ENCODE measurements around the gene KY. TPM values are rescaled to one million over a fixed set of nuclear protein-coding genes. Genes with fewer than 3 reads are reported as not detected.

The KY gene
- total RNA-seq, 1 donor from 2014 or later: 3.7 TPM

DNA sequence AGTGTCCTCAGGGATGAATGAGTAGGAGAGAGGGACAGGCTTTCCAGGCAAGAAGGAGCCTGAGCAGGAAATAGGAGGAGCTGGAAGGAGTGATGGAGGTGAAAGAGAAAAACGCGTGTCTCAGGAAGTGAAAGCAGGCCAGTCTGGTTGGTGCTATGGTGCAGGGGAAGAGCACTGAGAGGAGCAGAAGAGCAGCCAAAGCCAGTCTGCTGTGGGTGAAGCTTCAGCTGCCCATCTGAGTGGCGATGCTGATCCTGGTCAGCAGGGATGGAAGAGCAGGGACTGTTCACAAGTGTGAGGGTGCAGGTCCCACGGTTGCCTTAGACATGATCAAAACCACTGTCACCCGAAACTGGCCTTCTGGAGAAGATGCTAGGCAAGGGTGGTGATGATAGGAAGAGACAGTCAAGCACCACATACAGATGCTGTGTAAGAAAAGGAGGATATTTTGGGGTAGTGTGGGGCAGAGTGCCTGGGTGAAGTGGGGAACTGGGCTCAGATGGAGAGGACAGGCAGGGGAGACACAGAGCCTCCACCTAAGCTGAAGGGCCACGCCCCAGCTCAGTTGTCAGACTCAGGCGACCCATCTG, 5.5 kb upstream of the KY start:
- H3K4me3 ChIP-seq: no peak overlapping the region
- H3K27me3 ChIP-seq: no peaks in the 10 kb centered on the region
- DNase-seq (ENCODE audit: extremely low spot score in 2 of 2): peak; percentile 52 to 72
- no peak overlapping the region for H3K27ac ChIP-seq
- no peak for TF ChIP-seq POLR2A (IDR thresholded peaks at IDR 0.05)
- TF ChIP-seq POLR2AphosphoS5 (IDR thresholded peaks at IDR 0.05; ENCODE audit: insufficient read depth in 1 of 2, low read depth in 1 of 2): no peak
- TF ChIP-seq CTCF (IDR thresholded peaks at IDR 0.05): no peak
- peaks cover 11% of the 10 kb centered on the region for H3K4me1 ChIP-seq
- H3K36me3 ChIP-seq: no peaks in the 10 kb centered on the region
- intact Hi-C loops (cut with DNase I): no loop called here
- no peaks in the 10 kb centered on the region for H3K9me3 ChIP-seq

GRCh38 chr3:134655706-134656105, 4.9 kb upstream of the KY start:
- Histone ChIP-seq H3K9me3 (no peaks in the 10 kb centered on the region), H3K4me3 (no peak overlapping the region), H3K36me3 (no peaks in the 10 kb centered on the region), H3K27ac (no peak overlapping the region), H3K4me1 (peaks cover 16% of the 10 kb centered on the region), H3K27me3 (no peaks in the 10 kb centered on the region)
- no peak for TF ChIP-seq POLR2AphosphoS5 (IDR thresholded peaks at IDR 0.05; ENCODE audit: insufficient read depth in 1 of 2, low read depth in 1 of 2)
- intact Hi-C loops (cut with DNase I): no loop called here
- DNase-seq (ENCODE audit: extremely low spot score in 2 of 2): peak; percentile 72 to 87

- no peak for TF ChIP-seq POLR2AphosphoS5 (IDR thresholded peaks at IDR 0.05; ENCODE audit: insufficient read depth in 1 of 2, low read depth in 1 of 2)
- TF ChIP-seq CTCF (IDR thresholded peaks at IDR 0.05): no peak
- TF ChIP-seq POLR2A (IDR thresholded peaks at IDR 0.05): no peak
- H3K4me3 ChIP-seq: no peak overlapping the region
- no peaks in the 10 kb centered on the region for H3K9me3 ChIP-seq
- DNase-seq (ENCODE audit: extremely low spot score in 2 of 2): peak in 1 of 2 donors; percentile 58
- no peaks in the 10 kb centered on the region for H3K36me3 ChIP-seq
- intact Hi-C loops (cut with DNase I): no loop called here
- no peak overlapping the region for H3K27ac ChIP-seq
- H3K27me3 ChIP-seq: no peaks in the 10 kb centered on the region
- H3K4me1 ChIP-seq: peaks cover 19% of the 10 kb centered on the region
Observed at GRCh38 chr3:134654031-134654430, 3.2 kb upstream of the KY start.

- peak; percentile 28 to 82 for DNase-seq (ENCODE audit: extremely low spot score in 2 of 2)
- Histone ChIP-seq H3K4me1 (peaks cover 19% of the 10 kb centered on the region), H3K9me3 (no peaks in the 10 kb centered on the region), H3K4me3 (no peak overlapping the region), H3K36me3 (no peaks in the 10 kb centered on the region), H3K27me3 (no peaks in the 10 kb centered on the region), H3K27ac (no peak overlapping the region)
- TF ChIP-seq POLR2AphosphoS5 (IDR thresholded peaks at IDR 0.05; ENCODE audit: insufficient read depth in 1 of 2, low read depth in 1 of 2) (no peak), POLR2A (IDR thresholded peaks at IDR 0.05) (no peak), CTCF (IDR thresholded peaks at IDR 0.05) (no peak)
- intact Hi-C loops (cut with DNase I): no loop called here
Observed at GRCh38 chr3:134652886-134653630, 2.2 kb upstream of the KY start.

DNA sequence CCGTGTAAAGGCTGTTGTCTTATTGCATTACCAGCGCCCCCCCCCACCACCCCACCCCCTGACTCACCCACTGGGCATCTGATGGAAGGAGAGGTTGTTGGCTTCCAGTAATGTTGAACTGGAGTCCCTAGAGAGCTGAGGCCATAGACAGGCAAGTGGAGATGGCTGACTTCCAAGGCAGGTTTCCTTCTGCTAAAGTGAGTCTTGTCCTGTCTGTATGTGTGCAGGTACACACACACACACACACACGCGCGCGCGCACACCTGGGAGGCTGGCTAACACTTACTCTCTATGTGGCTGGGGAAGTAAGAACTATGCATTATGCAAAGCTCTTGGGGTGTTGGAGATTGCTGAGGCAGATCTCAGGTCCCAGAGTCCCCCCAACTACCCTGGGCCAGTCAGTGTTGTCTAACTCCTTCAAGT, 1.6 kb upstream of the KY start:
- intact Hi-C loops (cut with DNase I): no loop called here
- H3K4me1 ChIP-seq: peaks cover 19% of the 10 kb centered on the region
- peak in 1 of 2 donors; percentile 72 for DNase-seq (ENCODE audit: extremely low spot score in 2 of 2)
- TF ChIP-seq CTCF (IDR thresholded peaks at IDR 0.05) (no peak), POLR2AphosphoS5 (IDR thresholded peaks at IDR 0.05; ENCODE audit: insufficient read depth in 1 of 2, low read depth in 1 of 2) (no peak), POLR2A (IDR thresholded peaks at IDR 0.05) (no peak)
- no peaks in the 10 kb centered on the region for H3K9me3 ChIP-seq
- H3K36me3 ChIP-seq: no peaks in the 10 kb centered on the region
- H3K4me3 ChIP-seq: no peak overlapping the region
- no peak overlapping the region for H3K27ac ChIP-seq
- no peaks in the 10 kb centered on the region for H3K27me3 ChIP-seq

All from vagina (tissue), 2 donors.